Measurements from ENCODE around the gene RAB4A. TPM values are rescaled to one million over a fixed set of nuclear protein-coding genes. Genes with fewer than 3 reads are reported as not detected.

Gene RAB4A
- total and polyA plus RNA-seq, 9 of the 15 experiments (the other 6 are each of a cell fraction or from before 2014, with no cell fraction given) = 8.3 to 61.0 (median 26.7) TPM

GRCh38 chr1:229296541-229296941 lies 25.6 kb downstream of the RAB4A start:
- H3K27ac ChIP-seq (ENCODE audit: extremely low read depth, low read depth, low read length) = no peak overlapping the region
- H4K20me1 ChIP-seq (replicated peaks; ENCODE audit: control insufficient read depth, insufficient read depth, low read length) = no peaks in the 10 kb centered on the region
- ChIA-PET POLR2A (no interaction called here), CTCF (ENCODE audit: low intra/inter-chr PET ratio) (no interaction called here)
- FAIRE-seq (no peak), DNase-seq (ENCODE audit: extremely low read depth in 1 of 4, low spot score in 3 of 4) (no peak), ATAC-seq (no peak)
- in situ Hi-C loops (cut with MboI) (no loop called here), intact Hi-C loops (cut with micrococcal nuclease) (no loop called here)
- WGBS (ENCODE audit: insufficient coverage, low coverage, missing lambda C conversion rate) = 97% methylated on average over 3 of the region's 3 CpGs
- H3K4me1 ChIP-seq (replicated peaks in 1 of 2; ENCODE audit: control insufficient read depth in 2 of 2, insufficient read depth in 2 of 2, low read length in 2 of 2) = no peaks in the 10 kb centered on the region
- TF ChIP-seq PCBP2 (IDR thresholded peaks at IDR 0.05; ENCODE audit: low read depth, low read length, poor library complexity, severe bottlenecking) (no peak), EHMT2 (IDR thresholded peaks at IDR 0.05) (no peak), DMBX1 (CRISPR knock-in tag; IDR thresholded peaks at IDR 0.05; ENCODE audit: borderline replicate concordance) (no peak), NCOR1 (IDR thresholded peaks at IDR 0.05) (no peak), SIN3A (IDR thresholded peaks at IDR 0.05; ENCODE audit: borderline replicate concordance in 2 of 2, control insufficient read depth in 1 of 2, low read depth in 2 of 2, low read length in 2 of 2) (no peak), ZNF77 (CRISPR knock-in tag; IDR thresholded peaks at IDR 0.05) (no peak), FOXO4 (CRISPR knock-in tag; IDR thresholded peaks at IDR 0.05) (no peak), ZNF263 (CRISPR knock-in tag; IDR thresholded peaks at IDR 0.05; ENCODE audit: borderline replicate concordance) (no peak), POLR2G (IDR thresholded peaks at IDR 0.05; ENCODE audit: low read depth, low read length) (no peak), ZNF444 (CRISPR knock-in tag; IDR thresholded peaks at IDR 0.05) (no peak), ZNF143 (CRISPR knock-in tag; IDR thresholded peaks at IDR 0.05) (no peak), BCOR (IDR thresholded peaks at IDR 0.05) (no peak), SMAD2 (IDR thresholded peaks at IDR 0.05; ENCODE audit: low read depth, low read length) (no peak)
- peaks cover 49% of the 10 kb centered on the region for H3K36me3 ChIP-seq (ENCODE audit: control insufficient read depth, insufficient read depth, low read length)
- no peaks in the 10 kb centered on the region for H3K27me3 ChIP-seq (ENCODE audit: control insufficient read depth in 2 of 2, insufficient read depth in 2 of 2, low read length in 2 of 2)
- H3K9me1 ChIP-seq (ENCODE audit: control insufficient read depth, insufficient read depth, low read length) = no peaks in the 10 kb centered on the region
- H3K4me2 ChIP-seq (ENCODE audit: insufficient read depth, low read length) = no peak overlapping the region
- no peak overlapping the region for H3K9ac ChIP-seq (ENCODE audit: insufficient read depth in 1 of 2, low read depth in 2 of 2, low read length in 2 of 2)
- H3K79me2 ChIP-seq (ENCODE audit: control insufficient read depth, insufficient read depth, low read length) = no peaks in the 10 kb centered on the region
- H3K9me3 ChIP-seq (replicated peaks; ENCODE audit: control insufficient read depth, insufficient read depth, low read depth, low read length) = no peaks in the 10 kb centered on the region
- BruUV-seq (replicated peaks) = no TSS peak
- H3K4me3 ChIP-seq = no peak overlapping the region
- H2AFZ ChIP-seq (ENCODE audit: low read depth, low read length) = no peak overlapping the region
